SIG-M5 treated with dmso at 0.1 percent for 504 hours (cell line): ENCODE measurements around the gene MCFD2.
"Not testable (repeated sequence)": the region's sequence is repeated elsewhere in the genome, so short reads cannot be mapped to it uniquely, and the experiment has no call there.

Experiments used
- DNase-seq: peaks from one replicate; lab custom pipeline; 2025; ENCODE audit not compliant: unreplicated experiment; lab: John Stamatoyannopoulos, UW

Gene MCFD2

GRCh38 chr2:46904908-46905678 is 10.5 kb downstream of the MCFD2 start:
- not testable (repeated sequence) for DNase-seq

DNA sequence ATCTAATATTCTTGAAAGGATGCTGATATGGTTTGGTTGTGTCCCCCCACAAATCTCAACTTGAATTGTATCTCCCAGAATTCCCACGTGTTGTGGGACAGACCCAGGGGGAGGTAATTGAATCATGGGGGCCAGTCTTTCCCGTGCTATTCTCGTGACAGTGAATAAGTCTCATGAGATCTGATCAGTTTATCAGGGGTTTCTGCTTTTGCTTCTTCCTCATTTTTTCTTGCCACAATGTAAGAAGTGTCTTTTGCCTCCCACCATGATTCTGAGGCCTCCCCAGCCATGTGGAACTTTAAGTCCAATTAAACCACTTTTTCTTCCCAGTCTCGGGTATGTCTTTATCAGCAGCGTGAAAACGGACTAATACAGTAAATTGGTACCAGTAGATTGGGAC is 12.6 kb downstream of the MCFD2 start:
- DNase-seq, result peak; percentile 15

- DNase-seq, result no peak
These were observed 13.1 kb downstream of the MCFD2 start for GRCh38 chr2:46902465-46902864.

- no peak for DNase-seq
These were observed 14.0 kb downstream of the MCFD2 start for GRCh38 chr2:46901611-46902010.

- DNase-seq, result no peak
These were observed 15.2 kb downstream of the MCFD2 start for GRCh38 chr2:46900381-46900780.

GRCh38 chr2:46899053-46899452 is 16.6 kb downstream of the MCFD2 start:
- no peak for DNase-seq

DNA sequence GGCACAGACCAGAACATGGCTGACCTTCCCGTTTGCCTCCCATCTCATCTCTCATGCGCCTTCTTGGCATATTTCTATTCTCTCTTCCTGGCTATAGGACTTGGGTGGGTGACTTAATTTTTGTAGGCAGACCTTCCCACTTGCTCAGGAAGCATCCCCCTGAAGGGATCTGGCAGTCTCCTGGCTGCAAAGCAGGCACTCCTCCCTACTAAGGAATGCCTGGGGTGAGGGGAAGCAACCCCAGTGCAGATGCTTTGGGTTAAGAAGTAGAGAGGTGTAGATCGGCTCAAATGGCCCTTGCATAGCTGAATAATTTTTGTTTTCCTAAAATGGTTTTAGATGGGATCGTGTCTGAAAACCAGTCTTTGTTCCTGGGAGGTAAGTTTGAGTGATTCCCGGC is 17.6 kb downstream of the MCFD2 start:
- DNase-seq, result no peak

- DNase-seq, result no peak
These were observed 22.2 kb downstream of the MCFD2 start for GRCh38 chr2:46893269-46893939.

GRCh38 chr2:46891956-46892553 is 23.6 kb downstream of the MCFD2 start:
- DNase-seq, result no peak

GRCh38 chr2:46888421-46888952 is 27.1 kb downstream of the MCFD2 start:
- DNase-seq, result no peak

- DNase-seq, result no peak
These were observed 28.3 kb downstream of the MCFD2 start for GRCh38 chr2:46887028-46887885.

DNA sequence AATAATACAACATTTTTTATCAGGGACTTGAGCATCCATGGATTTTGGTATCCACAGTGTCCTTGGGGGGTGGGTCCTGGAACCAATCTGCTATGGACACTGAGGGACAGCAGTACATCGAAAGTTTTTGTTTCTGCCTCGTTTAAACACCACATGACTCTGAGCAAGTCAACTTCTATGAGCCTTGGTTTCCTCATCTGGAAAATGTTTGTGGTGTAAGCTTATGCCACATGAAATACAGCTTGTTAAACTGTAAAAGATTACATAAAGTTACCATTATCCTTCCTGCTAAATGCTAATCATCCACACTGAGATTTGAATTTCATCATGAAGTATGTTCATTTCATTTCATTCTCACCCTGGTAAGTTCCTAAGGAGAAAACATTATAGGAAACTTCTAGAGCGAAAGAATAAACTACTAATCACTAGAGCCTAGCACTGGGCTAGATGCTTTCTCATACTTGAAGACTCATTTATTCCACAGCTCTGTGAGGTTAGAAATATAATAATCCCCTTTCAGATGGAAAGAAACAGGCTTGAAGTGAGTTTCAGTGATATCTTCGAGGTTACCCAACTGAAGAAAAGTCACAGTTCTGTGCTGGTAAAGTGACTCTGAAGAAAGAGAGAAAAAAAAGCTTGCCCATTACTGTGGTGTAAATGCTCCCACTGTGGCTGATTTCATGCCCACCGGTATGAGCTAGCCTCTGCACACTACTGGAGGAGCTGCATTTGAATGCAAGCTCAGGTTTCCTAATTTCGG is 29.2 kb downstream of the MCFD2 start:
- no peak for DNase-seq

DNA sequence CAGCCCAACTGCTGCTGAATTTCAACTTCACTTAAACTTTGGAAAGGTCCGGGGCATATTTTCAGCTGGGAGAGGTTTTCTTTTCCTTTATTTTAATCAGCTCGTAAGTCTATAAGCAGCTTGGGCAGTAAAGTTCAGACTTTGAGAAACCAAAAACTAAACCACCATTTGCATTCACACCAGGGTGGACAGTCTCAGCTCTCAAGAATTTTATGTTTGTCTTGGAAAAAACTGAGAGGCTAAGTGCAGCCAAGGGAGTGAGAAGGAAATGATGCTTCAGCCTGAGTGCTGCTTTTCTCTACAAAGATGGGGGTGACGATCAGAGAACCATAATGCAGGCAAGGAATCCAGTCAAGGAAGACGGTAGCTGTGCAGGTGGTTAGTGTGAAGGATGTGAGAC is 30.2 kb downstream of the MCFD2 start:
- DNase-seq, result no peak

DNA sequence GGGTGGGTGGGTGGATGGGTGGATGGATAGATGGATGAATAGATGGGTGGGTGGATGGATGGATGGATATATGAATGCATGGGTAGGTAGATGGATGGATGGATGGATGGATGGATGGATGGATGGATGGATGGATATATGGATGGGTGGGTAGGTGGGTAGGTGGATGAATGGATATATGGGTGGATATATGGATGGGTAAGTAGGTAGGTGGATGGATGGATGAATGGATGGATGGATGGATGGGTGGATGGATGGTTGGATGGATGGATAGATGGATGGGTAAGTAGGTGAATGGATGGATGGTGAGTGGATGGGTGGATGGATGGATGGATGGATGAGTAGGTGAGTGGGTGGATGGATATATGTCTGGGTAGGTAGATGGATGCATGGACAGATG is 36.1 kb downstream of the MCFD2 start:
- no peak for DNase-seq

GRCh38 chr2:46878886-46879285 is 36.7 kb downstream of the MCFD2 start:
- DNase-seq, result no peak

GRCh38 chr2:46878240-46878877 is 37.2 kb downstream of the MCFD2 start:
- DNase-seq, result no peak

DNA sequence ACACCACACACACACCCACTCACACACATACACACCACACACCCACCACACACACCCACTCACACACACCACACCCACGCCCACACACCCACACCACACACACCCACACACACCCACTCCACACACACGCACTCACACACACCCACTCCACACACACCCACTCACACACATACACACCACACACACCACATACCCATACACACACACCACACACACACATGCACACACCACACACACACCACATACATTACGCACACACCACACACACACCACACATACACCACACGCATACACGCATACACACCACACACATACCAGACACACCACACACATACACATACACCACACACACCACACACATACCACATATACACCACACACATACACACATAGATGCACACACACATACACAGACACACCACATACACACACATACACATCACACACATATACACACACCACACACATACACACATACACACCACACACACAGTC is 37.9 kb downstream of the MCFD2 start:
- DNase-seq, result no peak

GRCh38 chr2:46876741-46877384 is 38.7 kb downstream of the MCFD2 start:
- DNase-seq, result peak; percentile 67
